Neural cell (in vitro differentiated cells): Measurements from ENCODE around the gene LUZP1. TPM values are rescaled to one million over a fixed set of nuclear protein-coding genes. Genes with fewer than 3 reads are reported as not detected.

Experiments
- H2AFZ ChIP-seq: fragments of 200-600, 300-800 bp; sonication (generic), shearing (Covaris generic); 2 replicates; pipeline ENCODE4 v1.6.0; 2014; ENCODE audit warnings: low read depth, mild to moderate bottlenecking, antibody characterized with exemption, low read length, moderate library complexity
- H3F3A ChIP-seq: fragments of 200-600 bp; shearing (Covaris generic); 2 replicates; pipeline ENCODE4 v1.6.1; 2016; ENCODE audit warnings: mild to moderate bottlenecking, moderate library complexity, mixed read lengths, antibody characterized with exemption, low read length; ENCODE audit not compliant: insufficient read depth, poor library complexity, severe bottlenecking
- H3K27ac ChIP-seq: fragments of 200-600, 300-800 bp; sonication (generic), shearing (Covaris generic); 2 replicates; pipeline ENCODE4 v1.5.1; 2014; ENCODE audit warnings: mild to moderate bottlenecking, low read length, moderate library complexity
- H3K27me3 ChIP-seq: fragments of 300-800, 200-600 bp; sonication (generic), shearing (Covaris generic); 2 replicates; pipeline ENCODE4 v1.6.0; 2014; ENCODE audit warnings: mild to moderate bottlenecking, low read depth, low read length, moderate library complexity; ENCODE audit not compliant: insufficient read depth
- H3K36me3 ChIP-seq: fragments of 300-800, 200-600 bp; sonication (generic), shearing (Covaris generic); 2 replicates; pipeline ENCODE4 v1.5.1; 2014; ENCODE audit warnings: mild to moderate bottlenecking, antibody characterized with exemption, low read length, moderate library complexity; ENCODE audit not compliant: insufficient read depth
- H3K4me2 ChIP-seq: fragments of 300-800, 200-600 bp; sonication (generic), shearing (Covaris generic); 2 replicates; pipeline ENCODE4 v1.6.0; 2014; ENCODE audit warnings: mild to moderate bottlenecking, low read length
- H3K4me3 ChIP-seq: fragments of 300-800, 200-600 bp; sonication (generic), shearing (Covaris generic); 2 replicates; pipeline ENCODE4 v1.5.1; 2014; ENCODE audit warnings: mild to moderate bottlenecking, low read length, moderate library complexity
- H3K79me2 ChIP-seq: fragments of 200-600 bp; shearing (Covaris generic); replicated peaks from 2 replicates; pipeline ENCODE4 v1.6.0; 2014; ENCODE audit warnings: mild to moderate bottlenecking, low read length, moderate library complexity; ENCODE audit not compliant: insufficient read depth
- H3K9ac ChIP-seq: fragments of 300-800, 200-600 bp; sonication (generic), shearing (Covaris generic); 2 replicates; pipeline ENCODE4 v1.6.1; 2016; ENCODE audit warnings: mild to moderate bottlenecking, low read length, mixed read lengths
- H3K9me2 ChIP-seq: fragments of 200-600 bp; shearing (Covaris generic); 2 replicates; pipeline ENCODE4 v1.6.1; 2016; ENCODE audit warnings: mild to moderate bottlenecking, low read length, mixed read lengths; ENCODE audit not compliant: insufficient read depth
- H3K9me3 ChIP-seq: fragments of 200-600, 300-800 bp; sonication (generic), shearing (Covaris generic); 2 replicates; pipeline ENCODE4 v1.6.1; 2016; ENCODE audit warnings: mild to moderate bottlenecking, mixed run types, low read length, moderate library complexity, mixed read lengths
- H4K20me1 ChIP-seq: fragments of 200-600 bp; shearing (Covaris generic); 2 replicates; pipeline ENCODE4 v1.6.1; 2016; ENCODE audit warnings: mild to moderate bottlenecking, mixed run types; ENCODE audit not compliant: insufficient read depth
- CTCF ChIP-seq: fragments of 450-650 bp; IDR thresholded peaks from 2 replicates; pipeline ENCODE4 v1.5.1; 2014; ENCODE audit warnings: antibody characterized with exemption, mild to moderate bottlenecking, moderate library complexity; ENCODE audit not compliant: poor library complexity, severe bottlenecking
- EP300 ChIP-seq: fragments of 450-650 bp; conservative IDR thresholded peaks from 2 replicates; pipeline ENCODE4 v1.6.1; 2014; ENCODE audit warnings: antibody characterized with exemption, mild to moderate bottlenecking, moderate library complexity; ENCODE audit not compliant: poor library complexity, severe bottlenecking
- EZH2 ChIP-seq: fragments of 200-600, 300-800 bp; shearing (Covaris generic), sonication (generic); IDR thresholded peaks from 2 replicates; pipeline ENCODE4 v1.6.1; 2014; ENCODE audit warnings: antibody characterized with exemption, low read length, borderline replicate concordance, mild to moderate bottlenecking; ENCODE audit not compliant: insufficient read depth, poor library complexity, severe bottlenecking
- MXI1 ChIP-seq: fragments of 450-650 bp; conservative IDR thresholded peaks from 2 replicates; pipeline ENCODE4 v1.6.1; 2014; ENCODE audit warnings: antibody characterized with exemption, mild to moderate bottlenecking; ENCODE audit not compliant: poor library complexity, severe bottlenecking
- POLR2AphosphoS5 ChIP-seq: IDR thresholded peaks from 2 replicates; pipeline ENCODE4 v1.6.1; 2012
- RAD21 ChIP-seq: fragments of 450-650 bp; conservative IDR thresholded peaks from 2 replicates; pipeline ENCODE4 v1.6.1; 2014; ENCODE audit warnings: antibody characterized with exemption, mild to moderate bottlenecking, moderate library complexity
- REST ChIP-seq: IDR thresholded peaks from 2 replicates; pipeline ENCODE4 v1.6.1; 2012; ENCODE audit warnings: borderline replicate concordance
- SMC3 ChIP-seq: fragments of 450-650 bp; conservative IDR thresholded peaks from 2 replicates; pipeline ENCODE4 v1.6.1; 2014; ENCODE audit warnings: antibody characterized with exemption, mild to moderate bottlenecking, moderate library complexity; ENCODE audit not compliant: poor library complexity
- TAF1 ChIP-seq: IDR thresholded peaks from 2 replicates; pipeline ENCODE4 v1.6.1; 2012; ENCODE audit warnings: low read depth
- polyA plus RNA-seq: library from polyadenylated mRNA; depleted of rRNA; stranded (reverse); fragments of >200 nt; gene quantifications from 2 replicates; pipeline ENCODE4 v1.2.3, GENCODE V29; 2014

LUZP1 gene
- polyA plus RNA-seq, 1 donor from 2014 or later: 2.3 TPM

DNA sequence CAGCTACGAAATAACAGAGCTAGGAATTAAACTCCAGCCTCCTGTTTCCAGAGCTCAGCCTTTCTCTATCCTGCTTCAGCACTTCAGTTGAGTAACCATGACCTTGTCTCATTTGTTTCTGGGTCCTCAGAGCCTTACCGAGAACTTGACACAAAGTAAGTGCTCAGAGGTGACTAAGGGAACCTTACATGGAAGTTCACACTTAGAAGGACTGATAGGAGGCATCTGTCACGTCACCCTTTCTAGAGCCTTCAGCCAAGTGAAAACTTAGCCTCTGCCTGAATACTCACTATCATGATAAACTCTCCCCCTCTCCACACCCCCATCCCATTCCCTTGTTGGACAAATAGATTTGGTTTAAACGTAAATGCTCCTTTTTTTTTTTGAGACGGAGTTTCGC lies 9.8 kb upstream of the LUZP1 start:
- Histone ChIP-seq H3K4me2 (no peak overlapping the region), H3K79me2 (no peaks in the 10 kb centered on the region), H3K9me2 (no peaks in the 10 kb centered on the region), H3K27me3 (no peaks in the 10 kb centered on the region), H3K9me3 (no peaks in the 10 kb centered on the region), H3F3A (no peaks in the 10 kb centered on the region), H3K36me3 (no peaks in the 10 kb centered on the region), H2AFZ (no peak overlapping the region), H4K20me1 (no peaks in the 10 kb centered on the region), H3K4me3 (peak overlapping the region; percentile 66), H3K9ac (no peak overlapping the region), H3K27ac (no peak overlapping the region)
- TF ChIP-seq TAF1: no peak
- TF ChIP-seq MXI1: no peak
- no peak for TF ChIP-seq EP300
- no peak for TF ChIP-seq CTCF
- no peak for TF ChIP-seq REST
- TF ChIP-seq SMC3: no peak
- no peak for TF ChIP-seq RAD21
- no peak for TF ChIP-seq POLR2AphosphoS5
- no peak for TF ChIP-seq EZH2

- H3K27me3 ChIP-seq: no peaks in the 10 kb centered on the region
- H3K4me3 ChIP-seq: peak overlapping the region; percentile 66
- H3K4me2 ChIP-seq: peak overlapping the region; percentile 32
- no peaks in the 10 kb centered on the region for H3F3A ChIP-seq
- TF ChIP-seq CTCF (peak; percentile 46), RAD21 (peak; percentile 20), MXI1 (peak; percentile 53), REST (no peak), EP300 (peak; percentile 46), POLR2AphosphoS5 (peak; percentile 30), SMC3 (peak; percentile 39), TAF1 (peak; percentile 44), EZH2 (no peak)
- H3K9me3 ChIP-seq: no peaks in the 10 kb centered on the region
- peak overlapping the region; percentile 72 for H3K9ac ChIP-seq
- H3K27ac ChIP-seq: peak overlapping the region; percentile 35
- H3K36me3 ChIP-seq: no peaks in the 10 kb centered on the region
- no peaks in the 10 kb centered on the region for H3K79me2 ChIP-seq
- no peaks in the 10 kb centered on the region for H4K20me1 ChIP-seq
- no peaks in the 10 kb centered on the region for H3K9me2 ChIP-seq
- H2AFZ ChIP-seq: peak overlapping the region; percentile 53
Measured at GRCh38 chr1:23177438-23178380, 9.1 kb upstream of the LUZP1 start.
